Stimulated activated naive CD4-positive, alpha-beta T cell treated with Interleukin-2 at 50 U/mL for 16 hours (primary cell): ENCODE data around the gene A2ML1.
"Not testable (repeated sequence)": the region's sequence is repeated elsewhere in the genome, so short reads cannot be mapped to it uniquely, and the experiment has no call there.

ENCODE experiments used
- DNase-seq: peaks from one replicate; lab custom pipeline; 2025; lab: John Stamatoyannopoulos, UW

The A2ML1 gene

GRCh38 chr12:8817856-8818255 lies 4.6 kb upstream of the A2ML1 start:
- DNase-seq, result no peak

GRCh38 chr12:8818526-8818925 lies 3.9 kb upstream of the A2ML1 start:
- no peak for DNase-seq

GRCh38 chr12:8819666-8819980 lies 2.8 kb upstream of the A2ML1 start:
- no peak for DNase-seq

GRCh38 chr12:8820676-8821407 lies 1.6 kb upstream of the A2ML1 start:
- not testable (repeated sequence) for DNase-seq

- DNase-seq, result no peak
Observed at GRCh38 chr12:8821591-8821990, 830 bp upstream of the A2ML1 start.

- no peak for DNase-seq
Observed at GRCh38 chr12:8823565-8824300, 1.3 kb downstream of the A2ML1 start.

GRCh38 chr12:8827551-8828256 lies 5.3 kb downstream of the A2ML1 start:
- DNase-seq, result no peak

GRCh38 chr12:8828257-8829124 lies 6.1 kb downstream of the A2ML1 start:
- DNase-seq, result no peak

GRCh38 chr12:8829125-8829518 lies 6.7 kb downstream of the A2ML1 start:
- DNase-seq, result no peak

GRCh38 chr12:8829621-8830020 lies 7.2 kb downstream of the A2ML1 start:
- DNase-seq, result no peak

GRCh38 chr12:8831116-8831515 lies 8.7 kb downstream of the A2ML1 start:
- DNase-seq, result no peak

GRCh38 chr12:8832500-8832899 lies 10.1 kb downstream of the A2ML1 start:
- no peak for DNase-seq

GRCh38 chr12:8834230-8834629 lies 11.8 kb downstream of the A2ML1 start:
- no peak for DNase-seq

GRCh38 chr12:8837291-8837690 lies 14.9 kb downstream of the A2ML1 start:
- DNase-seq, result no peak

- no peak for DNase-seq
Observed at GRCh38 chr12:8840321-8840720, 17.9 kb downstream of the A2ML1 start.

- no peak for DNase-seq
Observed at GRCh38 chr12:8840938-8841633, 18.7 kb downstream of the A2ML1 start.

- no peak for DNase-seq
Observed at GRCh38 chr12:8841778-8842177, 19.4 kb downstream of the A2ML1 start.

GRCh38 chr12:8844665-8845064 lies 22.2 kb downstream of the A2ML1 start:
- no peak for DNase-seq

- no peak for DNase-seq
Observed at GRCh38 chr12:8846305-8846704, 23.9 kb downstream of the A2ML1 start.

- no peak for DNase-seq
Observed at GRCh38 chr12:8847435-8847834, 25.0 kb downstream of the A2ML1 start.

- DNase-seq, result no peak
Observed at GRCh38 chr12:8849876-8850275, 27.5 kb downstream of the A2ML1 start.

GRCh38 chr12:8852119-8852518 lies 29.7 kb downstream of the A2ML1 start:
- no peak for DNase-seq
